Measurements from ENCODE around the gene ENGASE. TPM values are rescaled to one million over a fixed set of nuclear protein-coding genes. Genes with fewer than 3 reads are reported as not detected.

The ENGASE gene
- total and polyA plus RNA-seq, 2 of the 4 experiments (the other 2 are of a cell fraction) = 3.9 to 12.1 TPM

DNA sequence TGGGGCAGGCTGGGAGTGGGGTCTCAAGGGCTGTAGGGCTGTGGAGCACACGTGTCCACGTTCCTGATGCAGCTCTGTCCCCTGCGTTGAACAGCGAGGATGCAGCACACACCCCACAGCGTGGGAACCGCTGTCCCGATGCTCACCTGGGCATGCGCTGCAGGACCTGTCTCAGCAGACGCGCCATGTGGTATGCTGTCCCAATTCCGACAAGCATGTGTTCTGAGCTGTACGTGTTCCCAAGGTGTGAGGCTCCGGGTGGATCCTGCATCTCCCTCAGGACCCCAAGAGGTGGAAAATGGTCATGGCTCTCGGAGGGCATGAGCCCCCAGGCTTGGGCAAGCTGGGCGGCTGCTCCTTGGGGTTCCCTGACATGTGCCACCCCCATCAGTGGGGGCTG, 34.2 kb downstream of the ENGASE start:
- ATAC-seq (ENCODE audit: low read depth) = no peak
- no peak overlapping the region for H3K4me2 ChIP-seq (ENCODE audit: low read depth, low read length)
- H3K36me3 ChIP-seq (ENCODE audit: control insufficient read depth, insufficient read depth, low read length) = no peaks in the 10 kb centered on the region
- H3K23ac ChIP-seq (ENCODE audit: low read depth, low read length) = no peak overlapping the region
- H2BK120ac ChIP-seq (ENCODE audit: low read depth, low read length) = no peak overlapping the region
- intact Hi-C loops (cut with micrococcal nuclease) = no loop called here
- H2BK20ac ChIP-seq (ENCODE audit: low read depth, low read length) = no peak overlapping the region
- no peak overlapping the region for H2AK5ac ChIP-seq (ENCODE audit: low read depth, low read length)
- no peak overlapping the region for H4K8ac ChIP-seq (ENCODE audit: low read depth in 2 of 2, low read length in 2 of 2)
- no peak overlapping the region for H2BK5ac ChIP-seq (ENCODE audit: low read depth, low read length, poor library complexity, severe bottlenecking)
- no peaks in the 10 kb centered on the region for H3K4me1 ChIP-seq (ENCODE audit: control insufficient read depth, insufficient read depth, low read length)
- dilution Hi-C loops (cut with HindIII; ENCODE audit: low sequenced_read_pairs, unreplicated experiment) = no loop called here
- WGBS, 2 experiments (ENCODE audit: extremely low coverage in 2 of 2, insufficient read length in 1 of 2) = 69% methylated on average over 14 of the region's 15 CpGs; no CpG with 5 or more reads in 1 of the 2 experiments
- in situ Hi-C loops (cut with MboI; ENCODE audit: low sequenced_read_pairs) = no loop called here
- no peak overlapping the region for H3K56ac ChIP-seq (ENCODE audit: extremely low read depth, insufficient read depth, low read length)
- BruUV-seq (replicated peaks) = no TSS peak
- TF ChIP-seq CEBPB (IDR thresholded peaks at IDR 0.05; ENCODE audit: low read depth, low read length) (no peak), RCOR1 (IDR thresholded peaks at IDR 0.05; ENCODE audit: insufficient replicate concordance, low read length) (no peak), FOS (IDR thresholded peaks at IDR 0.05; ENCODE audit: low read depth, low read length) (no peak), CHD1 (IDR thresholded peaks at IDR 0.05; ENCODE audit: low read depth, low read length) (no peak), POLR2A (IDR thresholded peaks at IDR 0.05; ENCODE audit: low read depth, low read length) (no peak), RAD21 (IDR thresholded peaks at IDR 0.05; ENCODE audit: low read length) (no peak), MAZ (IDR thresholded peaks at IDR 0.05; ENCODE audit: borderline replicate concordance, low read depth, low read length) (no peak), NFE2L2 (IDR thresholded peaks at IDR 0.05; ENCODE audit: low read depth, low read length) (no peak), RFX5 (IDR thresholded peaks at IDR 0.05; ENCODE audit: low read depth, low read length) (no peak)
- TF ChIP-seq, protein P1, sequence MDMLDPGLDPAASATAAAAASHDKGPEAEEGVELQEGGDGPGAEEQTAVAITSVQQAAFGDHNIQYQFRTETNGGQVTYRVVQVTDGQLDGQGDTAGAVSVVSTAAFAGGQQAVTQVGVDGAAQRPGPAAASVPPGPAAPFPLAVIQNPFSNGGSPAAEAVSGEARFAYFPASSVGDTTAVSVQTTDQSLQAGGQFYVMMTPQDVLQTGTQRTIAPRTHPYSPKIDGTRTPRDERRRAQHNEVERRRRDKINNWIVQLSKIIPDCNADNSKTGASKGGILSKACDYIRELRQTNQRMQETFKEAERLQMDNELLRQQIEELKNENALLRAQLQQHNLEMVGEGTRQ (IDR thresholded peaks at IDR 0.05; ENCODE audit: low read depth, low read length) = no peak
- TF ChIP-seq, protein P2, sequence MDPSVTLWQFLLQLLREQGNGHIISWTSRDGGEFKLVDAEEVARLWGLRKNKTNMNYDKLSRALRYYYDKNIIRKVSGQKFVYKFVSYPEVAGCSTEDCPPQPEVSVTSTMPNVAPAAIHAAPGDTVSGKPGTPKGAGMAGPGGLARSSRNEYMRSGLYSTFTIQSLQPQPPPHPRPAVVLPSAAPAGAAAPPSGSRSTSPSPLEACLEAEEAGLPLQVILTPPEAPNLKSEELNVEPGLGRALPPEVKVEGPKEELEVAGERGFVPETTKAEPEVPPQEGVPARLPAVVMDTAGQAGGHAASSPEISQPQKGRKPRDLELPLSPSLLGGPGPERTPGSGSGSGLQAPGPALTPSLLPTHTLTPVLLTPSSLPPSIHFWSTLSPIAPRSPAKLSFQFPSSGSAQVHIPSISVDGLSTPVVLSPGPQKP (IDR thresholded peaks at IDR 0.05; ENCODE audit: borderline replicate concordance, low read depth, low read length) = no peak
- no peak overlapping the region for H3K18ac ChIP-seq (ENCODE audit: low read depth, low read length)
- H3K79me1 ChIP-seq (ENCODE audit: low read depth in 1 of 2, low read length in 2 of 2) = no peaks in the 10 kb centered on the region
- no peaks in the 10 kb centered on the region for H3K9me3 ChIP-seq (ENCODE audit: control insufficient read depth, insufficient read depth, low read length)
- no peak overlapping the region for H2AK9ac ChIP-seq (replicated peaks; ENCODE audit: low read depth, low read length, poor library complexity)
- H3K14ac ChIP-seq (replicated peaks; ENCODE audit: low read depth, low read length) = no peak overlapping the region
- no peak overlapping the region for H3K4ac ChIP-seq (ENCODE audit: low read depth, low read length)
- ChIA-PET CTCF (no interaction called here), POLR2A (ENCODE audit: unreplicated experiment) (no interaction called here)
- no peak overlapping the region for H2AFZ ChIP-seq (replicated peaks; ENCODE audit: low read length, poor library complexity)
- peaks cover 46% of the 10 kb centered on the region for H3K27me3 ChIP-seq (ENCODE audit: control insufficient read depth, insufficient read depth, low read length)
- no peak overlapping the region for H2BK15ac ChIP-seq (ENCODE audit: low read depth, low read length)
- no peak overlapping the region for H4K5ac ChIP-seq (ENCODE audit: low read depth, low read length)
- H4K91ac ChIP-seq (ENCODE audit: insufficient read depth, low read depth, low read length) = no peak overlapping the region
- no peak for DNase-seq
- H3K27ac ChIP-seq (ENCODE audit: insufficient read depth, low read length) = no peak overlapping the region
- no peak overlapping the region for H3K4me3 ChIP-seq (ENCODE audit: insufficient read depth, low read depth, low read length)
- no peaks in the 10 kb centered on the region for H4K20me1 ChIP-seq (ENCODE audit: insufficient read depth, low read length)
- H3K9me1 ChIP-seq (ENCODE audit: insufficient read depth, low read length) = no peaks in the 10 kb centered on the region
- no peak overlapping the region for H3K9ac ChIP-seq (ENCODE audit: low read depth, low read length)
